ENCODE measurements around the gene ITFG2. TPM values are rescaled to one million over a fixed set of nuclear protein-coding genes. Genes with fewer than 3 reads are reported as not detected.

ITFG2 gene
- total and polyA plus RNA-seq, 2 donors (not counting 3 experiments of a cell fraction or from before 2014, with no cell fraction given) = 25.0 to 31.9 TPM

- Histone ChIP-seq H2AFZ (ENCODE audit: low read depth, low read length) (no peak overlapping the region), H3K9me1 (replicated peaks; ENCODE audit: control insufficient read depth, extremely low read depth, insufficient read depth, low read length) (no peaks in the 10 kb centered on the region), H3K4me3 (replicated peaks in 1 of 3; ENCODE audit: insufficient read depth in 1 of 3, low read depth in 1 of 3, low read length in 3 of 3) (no peak overlapping the region), H3K4me1 (ENCODE audit: control insufficient read depth, extremely low read depth, insufficient read depth, low read length) (no peaks in the 10 kb centered on the region), H3K79me2 (ENCODE audit: control insufficient read depth, insufficient read depth, low read length) (no peaks in the 10 kb centered on the region), H3K9ac (replicated peaks; ENCODE audit: extremely low read depth, insufficient read depth, low read length) (no peak overlapping the region), H3K27me3 (ENCODE audit: control insufficient read depth in 2 of 2, insufficient read depth in 2 of 2, low read length in 2 of 2) (peaks cover 0 to 4% of the 10 kb centered on the region in 2 experiments), H4K20me1 (replicated peaks; ENCODE audit: control insufficient read depth, extremely low read depth, insufficient read depth, low read length) (no peaks in the 10 kb centered on the region), H3K4me2 (ENCODE audit: insufficient read depth, low read length) (no peak overlapping the region), H3K36me3 (ENCODE audit: control insufficient read depth in 2 of 2, extremely low read depth in 1 of 2, insufficient read depth in 2 of 2, low read length in 2 of 2) (no peaks in the 10 kb centered on the region), H3K27ac (ENCODE audit: insufficient read depth, low read depth, low read length) (no peak overlapping the region), H3K9me3 (replicated peaks; ENCODE audit: control insufficient read depth, insufficient read depth, low read length) (no peaks in the 10 kb centered on the region)
- POLR2A ChIA-PET = no interaction called here
- no peak for FAIRE-seq
- DNase-seq (ENCODE audit: low read depth, low spot score) = no peak
- no TSS peak for BruUV-seq (replicated peaks)
- CTCF ChIA-PET = interaction anchor here (1.4 to 2.8 kb wide), 2 partner anchors 17 to 205 kb away, joined by 3 to 12 read pairs; no protein-coding TSS in a partner anchor
- dilution Hi-C loops (cut with MboI; ENCODE audit: extremely low pct_ligation_motif_present, low sequenced_read_pairs) = no loop called here
- TF ChIP-seq POLR2AphosphoS5 (IDR thresholded peaks at IDR 0.05; ENCODE audit: insufficient read depth, low read depth, low read length) (no peak), MYC (IDR thresholded peaks at IDR 0.05; ENCODE audit: low read depth, low read length) (no peak), FOS (IDR thresholded peaks at IDR 0.05; ENCODE audit: borderline replicate concordance, insufficient read depth, low read length) (no peak), POLR2A (IDR thresholded peaks at IDR 0.05; ENCODE audit: low read depth, low read length) (no peak), EZH2 (IDR thresholded peaks at IDR 0.05; ENCODE audit: borderline replicate concordance, low read depth, low read length, severe bottlenecking) (no peak), JUN (IDR thresholded peaks at IDR 0.05; ENCODE audit: borderline replicate concordance, insufficient read depth, insufficient read length, low read depth) (no peak), GATA2 (IDR thresholded peaks at IDR 0.05; ENCODE audit: insufficient read depth, insufficient read length, low read depth, low read length) (no peak)
- TF ChIP-seq, protein P1, sequence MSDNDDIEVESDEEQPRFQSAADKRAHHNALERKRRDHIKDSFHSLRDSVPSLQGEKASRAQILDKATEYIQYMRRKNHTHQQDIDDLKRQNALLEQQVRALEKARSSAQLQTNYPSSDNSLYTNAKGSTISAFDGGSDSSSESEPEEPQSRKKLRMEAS (IDR thresholded peaks at IDR 0.05; ENCODE audit: insufficient read depth, insufficient read length) = no peak
- TF ChIP-seq, protein P2, sequence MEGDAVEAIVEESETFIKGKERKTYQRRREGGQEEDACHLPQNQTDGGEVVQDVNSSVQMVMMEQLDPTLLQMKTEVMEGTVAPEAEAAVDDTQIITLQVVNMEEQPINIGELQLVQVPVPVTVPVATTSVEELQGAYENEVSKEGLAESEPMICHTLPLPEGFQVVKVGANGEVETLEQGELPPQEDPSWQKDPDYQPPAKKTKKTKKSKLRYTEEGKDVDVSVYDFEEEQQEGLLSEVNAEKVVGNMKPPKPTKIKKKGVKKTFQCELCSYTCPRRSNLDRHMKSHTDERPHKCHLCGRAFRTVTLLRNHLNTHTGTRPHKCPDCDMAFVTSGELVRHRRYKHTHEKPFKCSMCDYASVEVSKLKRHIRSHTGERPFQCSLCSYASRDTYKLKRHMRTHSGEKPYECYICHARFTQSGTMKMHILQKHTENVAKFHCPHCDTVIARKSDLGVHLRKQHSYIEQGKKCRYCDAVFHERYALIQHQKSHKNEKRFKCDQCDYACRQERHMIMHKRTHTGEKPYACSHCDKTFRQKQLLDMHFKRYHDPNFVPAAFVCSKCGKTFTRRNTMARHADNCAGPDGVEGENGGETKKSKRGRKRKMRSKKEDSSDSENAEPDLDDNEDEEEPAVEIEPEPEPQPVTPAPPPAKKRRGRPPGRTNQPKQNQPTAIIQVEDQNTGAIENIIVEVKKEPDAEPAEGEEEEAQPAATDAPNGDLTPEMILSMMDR (IDR thresholded peaks at IDR 0.05; ENCODE audit: extremely low read depth in 1 of 2, insufficient read depth in 1 of 2, low read depth in 1 of 2, low read length in 2 of 2) = no peak
- intact Hi-C loops (cut with micrococcal nuclease) = no loop called here
Measured at GRCh38 chr12:2836574-2836973, 24.1 kb downstream of the ITFG2 start.
